Measurements from ENCODE around the gene LRIG2. TPM values are rescaled to one million over a fixed set of nuclear protein-coding genes. Genes with fewer than 3 reads are reported as not detected.

Gene LRIG2
- total and polyA plus RNA-seq, 11 donors = 3.5 to 13.1 (median 8.5) TPM

DNA sequence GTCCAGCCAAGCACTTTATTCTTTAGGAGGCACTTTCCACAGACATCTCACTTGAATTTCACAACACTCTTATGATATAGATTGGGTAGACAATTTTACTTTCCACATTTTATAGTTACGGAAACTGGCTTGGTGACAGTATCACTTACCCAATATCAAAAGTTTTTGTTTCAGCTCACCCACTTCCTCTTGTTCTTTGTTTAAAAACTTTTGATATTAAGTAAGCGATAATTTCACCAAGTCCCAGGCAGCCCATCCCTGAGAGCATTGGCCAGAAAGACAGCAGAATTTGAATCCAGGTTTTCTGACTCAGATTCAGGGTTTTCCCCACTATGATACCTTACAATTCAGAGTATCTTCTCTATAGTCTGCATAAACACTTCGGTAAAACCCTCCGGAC lies 60.0 kb downstream of the LRIG2 start:
- H3K9me3 ChIP-seq = no peaks in the 10 kb centered on the region
- TF ChIP-seq, protein P1, sequence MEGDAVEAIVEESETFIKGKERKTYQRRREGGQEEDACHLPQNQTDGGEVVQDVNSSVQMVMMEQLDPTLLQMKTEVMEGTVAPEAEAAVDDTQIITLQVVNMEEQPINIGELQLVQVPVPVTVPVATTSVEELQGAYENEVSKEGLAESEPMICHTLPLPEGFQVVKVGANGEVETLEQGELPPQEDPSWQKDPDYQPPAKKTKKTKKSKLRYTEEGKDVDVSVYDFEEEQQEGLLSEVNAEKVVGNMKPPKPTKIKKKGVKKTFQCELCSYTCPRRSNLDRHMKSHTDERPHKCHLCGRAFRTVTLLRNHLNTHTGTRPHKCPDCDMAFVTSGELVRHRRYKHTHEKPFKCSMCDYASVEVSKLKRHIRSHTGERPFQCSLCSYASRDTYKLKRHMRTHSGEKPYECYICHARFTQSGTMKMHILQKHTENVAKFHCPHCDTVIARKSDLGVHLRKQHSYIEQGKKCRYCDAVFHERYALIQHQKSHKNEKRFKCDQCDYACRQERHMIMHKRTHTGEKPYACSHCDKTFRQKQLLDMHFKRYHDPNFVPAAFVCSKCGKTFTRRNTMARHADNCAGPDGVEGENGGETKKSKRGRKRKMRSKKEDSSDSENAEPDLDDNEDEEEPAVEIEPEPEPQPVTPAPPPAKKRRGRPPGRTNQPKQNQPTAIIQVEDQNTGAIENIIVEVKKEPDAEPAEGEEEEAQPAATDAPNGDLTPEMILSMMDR (IDR thresholded peaks at IDR 0.05) = no peak
- TF ChIP-seq POLR2A (IDR thresholded peaks at IDR 0.05) = no peak
- no peak overlapping the region for H3K27ac ChIP-seq
- peaks cover 0 to 7% (median 0%) of the 10 kb centered on the region in 12 donors for H3K4me1 ChIP-seq
- intact Hi-C loops (cut with DNase I) = no loop called here
- 82 to 97% (median 95%) methylated on average over 4 of the region's 4 CpGs for WGBS, 4 donors
- DNase-seq = no peak
- H3K36me3 ChIP-seq = peaks cover 0 to 22% (median 4%) of the 10 kb centered on the region in 9 donors
- no peaks in the 10 kb centered on the region for H3K27me3 ChIP-seq
- ATAC-seq = no peak
- H3K4me3 ChIP-seq = no peak overlapping the region

DNA sequence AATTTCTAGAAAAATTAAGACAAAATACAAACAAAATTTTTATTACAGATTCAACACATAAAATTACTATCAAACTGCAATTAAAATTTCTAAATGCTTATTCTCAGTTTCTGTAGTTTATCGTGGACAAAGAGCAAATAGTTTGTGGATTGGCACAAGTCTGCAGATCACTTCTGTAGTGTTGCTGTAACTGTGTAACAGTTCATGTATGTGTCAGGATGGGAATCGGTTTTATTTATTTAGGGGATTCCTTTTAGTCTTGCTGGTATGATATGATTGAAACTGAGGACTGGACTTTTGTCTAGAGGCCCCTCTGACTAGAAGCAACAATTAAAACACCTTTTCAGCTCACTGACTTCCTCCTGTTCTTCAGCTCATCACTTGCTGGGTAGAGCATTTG lies 60.8 kb downstream of the LRIG2 start:
- TF ChIP-seq, protein P1 (IDR thresholded peaks at IDR 0.05) = no peak
- no peaks in the 10 kb centered on the region for H3K27me3 ChIP-seq
- no peaks in the 10 kb centered on the region for H3K9me3 ChIP-seq
- H3K4me1 ChIP-seq = peaks cover 0 to 7% (median 0%) of the 10 kb centered on the region in 12 donors
- intact Hi-C loops (cut with DNase I) = no loop called here
- H3K36me3 ChIP-seq = peaks cover 0 to 17% (median 0%) of the 10 kb centered on the region in 9 donors
- WGBS, 4 donors = 67 to 80% (median 79%) methylated on average over 2 of the region's 2 CpGs
- H3K27ac ChIP-seq = no peak overlapping the region
- DNase-seq (no peak), ATAC-seq (no peak)
- no peak overlapping the region for H3K4me3 ChIP-seq

DNA sequence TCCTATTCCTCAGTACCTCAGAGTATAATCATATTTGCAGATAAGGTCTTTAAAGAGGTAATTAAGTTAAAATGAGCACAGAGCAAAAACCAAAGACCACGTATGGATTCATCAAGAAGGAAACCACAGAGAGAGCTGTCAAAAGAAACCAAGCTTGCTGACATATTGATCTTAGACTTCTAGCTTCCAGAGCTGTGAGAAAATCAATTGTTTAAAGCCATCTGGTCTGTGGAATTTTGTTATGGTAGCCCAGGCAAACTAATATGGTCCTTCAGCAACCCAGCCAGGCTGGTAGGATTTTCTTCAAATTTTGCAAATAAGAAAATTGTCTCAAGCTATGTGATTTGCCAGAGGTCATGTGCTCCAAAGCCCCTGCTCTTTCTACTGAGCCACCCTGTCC lies 62.5 kb downstream of the LRIG2 start:
- Histone ChIP-seq H3K27me3 (no peaks in the 10 kb centered on the region), H3K36me3 (peaks cover 0 to 7% (median 0%) of the 10 kb centered on the region in 9 donors), H3K9me3 (no peaks in the 10 kb centered on the region), H3K27ac (no peak overlapping the region), H3K4me3 (no peak overlapping the region), H3K4me1 (peaks cover 0 to 11% (median 0%) of the 10 kb centered on the region in 12 donors)
- DNase-seq (no peak), ATAC-seq (no peak)
- WGBS, 4 donors = 80 to 100% (median 86%) methylated on average over 1 of the region's 1 CpG
- TF ChIP-seq POLR2A (IDR thresholded peaks at IDR 0.05) = no peak
- TF ChIP-seq, protein P1 (IDR thresholded peaks at IDR 0.05) = no peak
- intact Hi-C loops (cut with DNase I) = loop anchor here in 1 of 10 donors (5.0 kb wide), 1 partner anchor 542 kb away; no protein-coding TSS in a partner anchor

DNA sequence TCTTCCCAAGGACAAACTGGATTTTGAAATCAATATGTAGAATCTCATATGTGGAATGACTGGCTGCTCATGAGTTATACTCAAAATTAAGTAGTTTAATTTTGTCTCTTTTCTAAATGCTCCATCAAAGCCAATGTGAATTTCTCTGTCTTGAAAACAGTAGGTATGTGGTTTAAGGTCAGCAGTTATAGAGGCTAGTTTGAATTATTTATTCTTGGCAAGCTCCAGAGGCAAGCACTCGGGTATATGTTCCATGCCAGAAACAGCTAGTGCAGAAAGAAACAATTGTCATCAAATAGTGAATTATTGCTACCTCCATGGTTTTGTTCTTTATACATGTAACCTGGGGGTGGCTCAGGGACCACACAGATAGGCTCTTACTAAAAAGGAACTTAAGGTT lies 63.5 kb downstream of the LRIG2 start:
- no peak overlapping the region for H3K27ac ChIP-seq
- intact Hi-C loops (cut with DNase I) = loop anchor here in 1 of 10 donors (5.0 kb wide), 1 partner anchor 541 kb away; no protein-coding TSS in a partner anchor
- no peak for ATAC-seq
- H3K27me3 ChIP-seq = no peaks in the 10 kb centered on the region
- H3K4me3 ChIP-seq = no peak overlapping the region
- no peak for TF ChIP-seq POLR2A (IDR thresholded peaks at IDR 0.05)
- TF ChIP-seq, protein P1 (IDR thresholded peaks at IDR 0.05) = no peak
- peaks cover 0 to 7% (median 0%) of the 10 kb centered on the region in 9 donors for H3K36me3 ChIP-seq
- WGBS, 4 donors = 70 to 83% (median 74%) methylated on average over 1 of the region's 1 CpG
- peaks cover 0 to 21% (median 7%) of the 10 kb centered on the region in 12 donors for H3K4me1 ChIP-seq
- no peaks in the 10 kb centered on the region for H3K9me3 ChIP-seq
- no peak for DNase-seq

All from heart left ventricle (tissue), 16 donors.